Measurements from ENCODE around the gene JARID2. TPM values are rescaled to one million over a fixed set of nuclear protein-coding genes. Genes with fewer than 3 reads are reported as not detected.

Gene JARID2
- total and polyA plus RNA-seq, 4 donors: 1.4 to 12.3 (median 3.4) TPM

- TF ChIP-seq REST (IDR thresholded peaks at IDR 0.05): no peak
- no peak for TF ChIP-seq SP1 (IDR thresholded peaks at IDR 0.05)
Measured at GRCh38 chr6:15267221-15267620, 21.4 kb downstream of the JARID2 start (continued).

GRCh38 chr6:15268137-15268908 is 22.5 kb downstream of the JARID2 start:
- no peak overlapping the region for H3K9ac ChIP-seq (ENCODE audit: low read depth in 1 of 2, low read length in 2 of 2)
- DNase-seq (ENCODE audit: low spot score): no peak
- TF ChIP-seq GABPA (IDR thresholded peaks at IDR 0.05 in 1 of 2, conservative IDR thresholded peaks at IDR 0.05 in 1 of 2) (no peak), SP1 (IDR thresholded peaks at IDR 0.05) (no peak), FOXA2 (IDR thresholded peaks at IDR 0.05) (no peak)
- TF ChIP-seq, protein P1, sequence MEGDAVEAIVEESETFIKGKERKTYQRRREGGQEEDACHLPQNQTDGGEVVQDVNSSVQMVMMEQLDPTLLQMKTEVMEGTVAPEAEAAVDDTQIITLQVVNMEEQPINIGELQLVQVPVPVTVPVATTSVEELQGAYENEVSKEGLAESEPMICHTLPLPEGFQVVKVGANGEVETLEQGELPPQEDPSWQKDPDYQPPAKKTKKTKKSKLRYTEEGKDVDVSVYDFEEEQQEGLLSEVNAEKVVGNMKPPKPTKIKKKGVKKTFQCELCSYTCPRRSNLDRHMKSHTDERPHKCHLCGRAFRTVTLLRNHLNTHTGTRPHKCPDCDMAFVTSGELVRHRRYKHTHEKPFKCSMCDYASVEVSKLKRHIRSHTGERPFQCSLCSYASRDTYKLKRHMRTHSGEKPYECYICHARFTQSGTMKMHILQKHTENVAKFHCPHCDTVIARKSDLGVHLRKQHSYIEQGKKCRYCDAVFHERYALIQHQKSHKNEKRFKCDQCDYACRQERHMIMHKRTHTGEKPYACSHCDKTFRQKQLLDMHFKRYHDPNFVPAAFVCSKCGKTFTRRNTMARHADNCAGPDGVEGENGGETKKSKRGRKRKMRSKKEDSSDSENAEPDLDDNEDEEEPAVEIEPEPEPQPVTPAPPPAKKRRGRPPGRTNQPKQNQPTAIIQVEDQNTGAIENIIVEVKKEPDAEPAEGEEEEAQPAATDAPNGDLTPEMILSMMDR (IDR thresholded peaks at IDR 0.05; ENCODE audit: low read depth, low read length, missing input control): no peak
- peaks cover 5 to 30% (median 19%) of the 10 kb centered on the region in 4 donors for H3K4me1 ChIP-seq (ENCODE audit: control insufficient read depth in 4 of 4, insufficient read depth in 4 of 4, low read length in 3 of 4)
- 73% methylated on average over 10 of the region's 10 CpGs for WGBS
- no peaks in the 10 kb centered on the region for H3K9me3 ChIP-seq (ENCODE audit: control insufficient read depth in 4 of 4, low read length in 3 of 4)
- H3K36me3 ChIP-seq (ENCODE audit: control insufficient read depth in 4 of 4, insufficient read depth in 3 of 4, low read depth in 1 of 4, low read length in 3 of 4): no peaks in the 10 kb centered on the region
- no peak overlapping the region for H3K4me3 ChIP-seq (ENCODE audit: low read depth in 1 of 3, low read length in 3 of 3)
- no peaks in the 10 kb centered on the region for H3K27me3 ChIP-seq (ENCODE audit: control insufficient read depth in 4 of 4, insufficient read depth in 4 of 4, low read length in 3 of 4)
- no peak overlapping the region for H3K27ac ChIP-seq (ENCODE audit: low read depth in 1 of 2, low read length in 2 of 2)

DNA sequence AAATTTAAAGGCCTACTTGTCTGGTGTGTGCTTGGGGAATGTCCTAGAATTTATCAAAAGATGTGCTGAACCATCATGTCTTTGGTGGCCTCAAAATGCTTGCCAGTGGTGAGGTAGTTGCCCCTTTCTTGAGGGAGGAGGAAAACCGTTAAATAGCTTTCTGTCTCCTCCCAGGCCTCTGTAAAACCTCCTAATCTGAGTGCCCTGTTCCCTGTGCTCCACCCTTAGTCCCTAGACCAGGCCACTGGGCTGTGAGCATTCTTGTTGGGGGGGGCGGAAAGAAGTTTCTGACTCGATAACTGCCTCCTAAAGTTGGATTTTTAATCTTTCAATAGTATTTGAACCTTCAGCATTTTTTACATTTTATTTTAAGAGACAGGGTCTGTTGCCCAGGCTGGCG is 23.1 kb downstream of the JARID2 start:
- no peak for DNase-seq (ENCODE audit: low spot score)
- Histone ChIP-seq H3K36me3 (ENCODE audit: control insufficient read depth in 4 of 4, insufficient read depth in 3 of 4, low read depth in 1 of 4, low read length in 3 of 4) (no peaks in the 10 kb centered on the region), H3K4me1 (ENCODE audit: control insufficient read depth in 4 of 4, insufficient read depth in 4 of 4, low read length in 3 of 4) (peaks cover 5 to 30% (median 19%) of the 10 kb centered on the region in 4 donors), H3K27me3 (ENCODE audit: control insufficient read depth in 4 of 4, insufficient read depth in 4 of 4, low read length in 3 of 4) (no peaks in the 10 kb centered on the region), H3K9ac (ENCODE audit: low read depth in 1 of 2, low read length in 2 of 2) (no peak overlapping the region), H3K27ac (ENCODE audit: low read depth in 1 of 2, low read length in 2 of 2) (no peak overlapping the region), H3K4me3 (ENCODE audit: low read depth in 1 of 3, low read length in 3 of 3) (no peak overlapping the region), H3K9me3 (ENCODE audit: control insufficient read depth in 4 of 4, low read length in 3 of 4) (no peaks in the 10 kb centered on the region)
- no peak for TF ChIP-seq JUND (IDR thresholded peaks at IDR 0.05)
- 90% methylated on average over 4 of the region's 4 CpGs for WGBS

GRCh38 chr6:15269619-15270018 is 23.8 kb downstream of the JARID2 start:
- Histone ChIP-seq H3K36me3 (ENCODE audit: control insufficient read depth in 4 of 4, insufficient read depth in 3 of 4, low read depth in 1 of 4, low read length in 3 of 4) (no peaks in the 10 kb centered on the region), H3K9ac (ENCODE audit: low read depth in 1 of 2, low read length in 2 of 2) (no peak overlapping the region), H3K9me3 (ENCODE audit: control insufficient read depth in 4 of 4, low read length in 3 of 4) (no peaks in the 10 kb centered on the region), H3K4me3 (ENCODE audit: low read depth in 1 of 3, low read length in 3 of 3) (no peak overlapping the region), H3K27me3 (ENCODE audit: control insufficient read depth in 4 of 4, insufficient read depth in 4 of 4, low read length in 3 of 4) (no peaks in the 10 kb centered on the region), H3K4me1 (ENCODE audit: control insufficient read depth in 4 of 4, insufficient read depth in 4 of 4, low read length in 3 of 4) (peaks cover 5 to 31% (median 21%) of the 10 kb centered on the region in 4 donors), H3K27ac (ENCODE audit: low read depth in 1 of 2, low read length in 2 of 2) (no peak overlapping the region)
- 89% methylated on average over 1 of the region's 1 CpG for WGBS
- no peak for DNase-seq (ENCODE audit: low spot score)
- TF ChIP-seq FOXA2 (IDR thresholded peaks at IDR 0.05): no peak
- no peak for TF ChIP-seq JUND (IDR thresholded peaks at IDR 0.05)
- TF ChIP-seq, protein P2, sequence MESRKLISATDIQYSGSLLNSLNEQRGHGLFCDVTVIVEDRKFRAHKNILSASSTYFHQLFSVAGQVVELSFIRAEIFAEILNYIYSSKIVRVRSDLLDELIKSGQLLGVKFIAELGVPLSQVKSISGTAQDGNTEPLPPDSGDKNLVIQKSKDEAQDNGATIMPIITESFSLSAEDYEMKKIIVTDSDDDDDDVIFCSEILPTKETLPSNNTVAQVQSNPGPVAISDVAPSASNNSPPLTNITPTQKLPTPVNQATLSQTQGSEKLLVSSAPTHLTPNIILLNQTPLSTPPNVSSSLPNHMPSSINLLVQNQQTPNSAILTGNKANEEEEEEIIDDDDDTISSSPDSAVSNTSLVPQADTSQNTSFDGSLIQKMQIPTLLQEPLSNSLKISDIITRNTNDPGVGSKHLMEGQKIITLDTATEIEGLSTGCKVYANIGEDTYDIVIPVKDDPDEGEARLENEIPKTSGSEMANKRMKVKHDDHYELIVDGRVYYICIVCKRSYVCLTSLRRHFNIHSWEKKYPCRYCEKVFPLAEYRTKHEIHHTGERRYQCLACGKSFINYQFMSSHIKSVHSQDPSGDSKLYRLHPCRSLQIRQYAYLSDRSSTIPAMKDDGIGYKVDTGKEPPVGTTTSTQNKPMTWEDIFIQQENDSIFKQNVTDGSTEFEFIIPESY (IDR thresholded peaks at IDR 0.05): no peak
- TF ChIP-seq HNF4A (conservative IDR thresholded peaks at IDR 0.05): no peak
- TF ChIP-seq GABPA (IDR thresholded peaks at IDR 0.05 in 1 of 2, conservative IDR thresholded peaks at IDR 0.05 in 1 of 2): no peak
- TF ChIP-seq TAF1 (conservative IDR thresholded peaks at IDR 0.05): no peak
- no peak for TF ChIP-seq REST (IDR thresholded peaks at IDR 0.05)
- no peak for TF ChIP-seq RXRA (IDR thresholded peaks at IDR 0.05)
- no peak for TF ChIP-seq RAD21 (IDR thresholded peaks at IDR 0.05)

Measured in liver (tissue), 9 donors.